T-helper 1 cell treated with Interleukin-12 subunit alpha and Interleukin-12 subunit beta and Interleukin-4 antibody, amounts not matched to agents 30 ng/mL and 1 ng/mL, for 36 hours (primary cell): ENCODE measurements around the gene TM9SF1. TPM values are rescaled to one million over a fixed set of nuclear protein-coding genes. Genes with fewer than 3 reads are reported as not detected.

Source experiments
- intact Hi-C: fragments of 100-400 bp; cut with micrococcal nuclease; formaldehyde crosslinking; loops from one replicate; pipeline ENCODE4 v1.15.1; 2024
- total RNA-seq: library from RNA; stranded (reverse); gene quantifications from 2 replicates; pipeline ENCODE4 v1.2.3, GENCODE V29; 2022

Gene TM9SF1
- total RNA-seq, 1 donor from 2014 or later = 45.3 TPM

DNA sequence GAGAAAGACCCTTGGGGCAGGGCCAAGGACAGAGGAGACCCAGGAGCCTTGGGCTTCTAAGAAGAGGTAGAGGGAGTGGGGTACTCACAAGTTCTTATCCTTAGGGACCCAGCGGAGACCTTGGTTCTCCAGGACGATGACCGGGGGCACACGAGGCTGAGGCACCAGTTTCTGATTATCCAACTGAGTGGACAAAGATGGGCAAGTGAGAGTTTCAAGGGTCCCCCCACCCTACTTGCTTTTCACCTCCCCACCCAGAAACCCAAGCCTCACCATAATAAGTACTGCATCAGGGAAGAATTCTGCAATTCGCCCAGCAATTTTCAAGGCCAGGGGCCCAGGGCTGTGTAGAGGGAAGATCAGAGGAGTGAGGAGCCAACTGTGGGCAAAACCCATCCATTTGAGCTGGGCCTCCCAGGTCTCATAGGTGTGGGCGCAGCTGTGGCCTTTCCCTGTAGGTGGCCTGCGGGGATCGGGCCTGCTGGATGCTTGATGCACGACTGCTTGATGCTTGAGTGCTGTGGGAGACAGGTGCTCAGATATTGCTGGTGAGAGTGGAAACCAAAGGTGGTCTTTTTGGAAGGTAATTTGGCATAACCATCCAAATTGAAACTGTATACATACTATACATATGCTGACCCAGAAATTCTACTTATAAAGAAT, 55.8 kb downstream of the TM9SF1 start:
- intact Hi-C loops = no loop called here

Other genes with a start within 250 kb of the TM9SF1 start
- 16.0 and 16.3 TPM in 2 replicates for gene DHRS4, start 241.7 kb downstream of the TM9SF1 start, total RNA-seq
- 17.6 and 19.0 TPM in 2 replicates for gene DHRS4L2, start 206.5 kb downstream of the TM9SF1 start, total RNA-seq
- gene CARMIL3, start 143.4 kb downstream of the TM9SF1 start, total RNA-seq = 2.3 and 3.2 TPM in 2 replicates
- not detected in 2 replicates for gene CPNE6, start 123.9 kb downstream of the TM9SF1 start, total RNA-seq
- 46.1 and 51.2 TPM in 2 replicates for gene PCK2, start 101.1 kb downstream of the TM9SF1 start, total RNA-seq
- 81.8 and 89.9 TPM in 2 replicates for gene DCAF11, start 80.7 kb downstream of the TM9SF1 start, total RNA-seq
- gene NRL, start 80.5 kb downstream of the TM9SF1 start, total RNA-seq = 2.4 and 2.5 TPM in 2 replicates
- gene FITM1, start 64.8 kb downstream of the TM9SF1 start, total RNA-seq = 1.1 and 1.7 TPM in 2 replicates
- 545 and 567 TPM in 2 replicates for gene PSME1, start 59.2 kb downstream of the TM9SF1 start, total RNA-seq
- 17.9 and 18.2 TPM in 2 replicates for gene EMC9, start 53.9 kb downstream of the TM9SF1 start, total RNA-seq
- 802 and 822 TPM in 2 replicates for gene PSME2, start 48.8 kb downstream of the TM9SF1 start, total RNA-seq
- 145 and 153 TPM in 2 replicates for gene RNF31, start 47.9 kb downstream of the TM9SF1 start, total RNA-seq
- gene IRF9, start 34.2 kb downstream of the TM9SF1 start, total RNA-seq = 304 and 321 TPM in 2 replicates
- gene REC8, start 23.4 kb downstream of the TM9SF1 start, total RNA-seq = 72.3 and 78.3 TPM in 2 replicates
- 48.1 and 50.6 TPM in 2 replicates for gene IPO4, start 6.6 kb downstream of the TM9SF1 start, total RNA-seq
- 0.27 and 0.83 TPM in 2 replicates for gene TSSK4, start 10.3 kb upstream of the TM9SF1 start, total RNA-seq
- 96.5 and 104 TPM in 2 replicates for gene CHMP4A, start 18.0 kb upstream of the TM9SF1 start, total RNA-seq
- 11.8 and 14.5 TPM in 2 replicates for gene MDP1, start 20.6 kb upstream of the TM9SF1 start, total RNA-seq
- gene NEDD8, start 36.9 kb upstream of the TM9SF1 start, total RNA-seq = 187 and 191 TPM in 2 replicates
- gene GMPR2, start 37.5 kb upstream of the TM9SF1 start, total RNA-seq = 58.0 and 71.9 TPM in 2 replicates
- 148 and 151 TPM in 2 replicates for gene TINF2, start 47.2 kb upstream of the TM9SF1 start, total RNA-seq
- gene TGM1, start 67.7 kb upstream of the TM9SF1 start, total RNA-seq = 6.4 and 6.7 TPM in 2 replicates
- gene RABGGTA, start 76.2 kb upstream of the TM9SF1 start, total RNA-seq = 51.6 and 55.3 TPM in 2 replicates
- 23.3 and 25.2 TPM in 2 replicates for gene DHRS1, start 104.3 kb upstream of the TM9SF1 start, total RNA-seq
- 40.1 and 42.6 TPM in 2 replicates for gene NOP9, start 104.4 kb upstream of the TM9SF1 start, total RNA-seq
- 23.7 and 27.8 TPM in 2 replicates for gene CIDEB, start 112.5 kb upstream of the TM9SF1 start, total RNA-seq
- gene LTB4R2, start 114.7 kb upstream of the TM9SF1 start, total RNA-seq = 15.1 and 17.8 TPM in 2 replicates
- 21.6 and 24.2 TPM in 2 replicates for gene LTB4R, start 116.1 kb upstream of the TM9SF1 start, total RNA-seq
- gene ADCY4, start 139.6 kb upstream of the TM9SF1 start, total RNA-seq = 4.3 and 5.3 TPM in 2 replicates
- 37.1 and 41.9 TPM in 2 replicates for gene RIPK3, start 144.6 kb upstream of the TM9SF1 start, total RNA-seq
- 0.59 TPM in 1 of 2 replicates, not detected in the other for gene NFATC4, start 172.7 kb upstream of the TM9SF1 start, total RNA-seq
- gene NYNRIN, start 203.6 kb upstream of the TM9SF1 start, total RNA-seq = 0.12 and 0.17 TPM in 2 replicates
- 17.7 and 18.5 TPM in 2 replicates for gene CBLN3, start 234.2 kb upstream of the TM9SF1 start, total RNA-seq
- gene KHNYN, start 234.5 kb upstream of the TM9SF1 start, total RNA-seq = 97.9 and 101 TPM in 2 replicates
- gene SDR39U1, start 247.3 kb upstream of the TM9SF1 start, total RNA-seq = 49.9 and 55.0 TPM in 2 replicates